ENCODE results near the gene MUC4.
"Not testable (repeated sequence)": the region's sequence is repeated elsewhere in the genome, so short reads cannot be mapped to it uniquely, and the experiment has no call there.

The MUC4 gene

GRCh38 chr3:195760345-195761122 is 51.2 kb downstream of the MUC4 start:
- no peak for DNase-seq (ENCODE audit: low spot score)

DNA sequence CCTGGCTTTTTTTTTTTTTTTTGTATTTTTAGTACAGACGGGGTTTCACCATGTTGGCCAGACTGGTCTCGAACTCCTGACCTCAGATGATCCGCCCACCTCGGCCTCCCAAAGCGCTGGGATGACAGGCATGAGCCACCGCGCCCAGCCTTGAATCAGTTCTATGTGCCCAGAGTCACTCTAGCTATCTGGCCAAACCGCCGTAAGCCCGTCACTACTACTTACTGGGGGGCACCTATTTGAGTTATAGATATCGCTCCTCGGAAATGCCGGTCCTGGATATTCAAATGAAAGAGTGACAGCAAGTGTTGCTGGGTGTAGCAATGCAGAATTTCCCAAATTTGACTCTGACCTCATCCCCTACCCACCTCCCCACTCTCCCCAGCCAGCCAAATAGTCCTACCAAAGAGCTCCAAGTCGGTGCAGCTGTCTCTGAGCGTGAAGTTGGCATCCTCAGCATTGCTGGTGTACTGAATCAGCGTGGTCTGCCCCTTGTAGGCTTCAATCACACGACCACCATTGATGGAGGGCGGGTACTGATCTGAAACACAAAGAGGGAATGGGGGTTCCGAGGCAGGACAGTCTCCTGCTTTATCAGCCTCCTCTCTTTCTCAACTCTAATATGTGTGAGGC is 52.9 kb downstream of the MUC4 start:
- no peak for DNase-seq (ENCODE audit: low spot score)

- no peak for DNase-seq (ENCODE audit: low spot score)
These were observed 53.9 kb downstream of the MUC4 start for GRCh38 chr3:195757827-195758226.

DNA sequence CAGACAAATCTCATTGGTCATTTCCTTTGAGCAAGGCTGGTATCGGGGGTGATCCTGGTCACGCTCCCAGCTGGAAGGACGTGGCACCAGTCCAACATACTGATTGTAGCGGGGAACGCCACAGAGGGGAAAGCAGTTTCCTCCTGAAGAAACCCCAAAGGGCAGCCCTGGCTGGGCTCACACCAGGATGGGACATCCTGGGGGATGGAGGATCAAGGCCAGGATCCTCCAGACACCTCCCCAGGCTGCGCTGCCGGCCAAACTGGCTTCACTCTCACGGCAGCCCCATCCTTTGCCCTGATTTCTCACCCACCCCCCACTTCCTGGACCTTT is 54.3 kb downstream of the MUC4 start:
- no peak for DNase-seq (ENCODE audit: low spot score)

GRCh38 chr3:195755791-195756676 is 55.7 kb downstream of the MUC4 start:
- DNase-seq (ENCODE audit: low spot score) = no peak

DNA sequence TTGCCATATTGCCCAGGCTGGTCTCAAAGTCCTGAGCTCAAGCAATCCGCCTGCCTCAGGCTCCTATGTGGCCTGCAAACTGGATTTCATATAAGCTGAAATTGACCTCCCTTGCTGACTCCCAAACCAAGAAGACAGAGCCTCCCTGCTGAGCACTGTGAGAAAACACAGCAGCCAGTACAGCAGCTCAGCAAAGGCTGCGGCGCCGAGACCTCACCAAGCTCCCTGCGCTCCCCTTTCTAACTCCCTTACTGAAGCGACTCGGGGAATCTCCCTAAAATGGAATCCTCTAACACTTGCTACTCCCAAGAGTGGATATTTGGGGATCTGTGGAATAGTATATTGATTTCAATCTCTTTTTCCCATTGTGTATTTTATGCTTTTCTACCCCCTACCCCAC is 56.3 kb downstream of the MUC4 start:
- DNase-seq (ENCODE audit: low spot score) = no peak

DNA sequence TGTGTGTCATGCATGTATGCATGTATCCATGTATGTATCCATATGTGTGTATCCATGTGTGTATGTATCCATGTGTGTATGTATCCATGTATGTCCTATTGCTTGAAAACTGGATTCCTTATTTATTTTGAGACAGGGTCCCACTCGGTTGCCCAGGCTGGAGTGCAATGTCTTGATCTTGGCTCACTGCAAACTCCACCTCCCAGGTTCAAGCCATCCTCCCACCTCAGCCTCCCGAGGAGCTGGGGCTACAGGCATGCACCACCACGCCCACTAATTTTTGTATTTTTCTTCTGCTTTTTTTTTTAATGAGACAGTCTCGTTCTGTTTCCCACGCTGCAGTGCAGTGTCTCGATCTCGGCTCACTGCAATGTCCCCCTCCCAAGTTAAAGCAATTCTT is 56.8 kb downstream of the MUC4 start:
- DNase-seq (ENCODE audit: low spot score) = no peak

DNA sequence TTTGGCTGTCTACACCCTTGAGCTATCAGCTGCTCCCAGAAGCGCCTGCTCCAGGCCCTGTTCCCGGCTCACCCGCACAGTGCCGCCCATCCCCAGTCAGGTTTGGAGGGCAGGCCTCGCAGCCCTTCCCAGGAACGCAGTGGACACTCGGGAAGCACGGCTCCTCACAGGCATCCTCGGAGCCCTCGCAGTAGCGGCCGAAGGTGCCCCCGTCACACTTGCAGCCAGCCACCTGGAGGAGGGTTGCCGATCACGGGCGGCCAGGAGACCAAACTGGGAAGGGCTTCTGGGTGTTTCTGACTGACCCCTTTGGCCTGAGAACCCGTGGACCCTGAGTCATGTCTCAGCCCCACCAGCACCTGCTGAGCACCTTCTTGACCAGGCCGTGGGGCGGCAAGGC is 57.6 kb downstream of the MUC4 start:
- no peak for DNase-seq (ENCODE audit: low spot score)

DNA sequence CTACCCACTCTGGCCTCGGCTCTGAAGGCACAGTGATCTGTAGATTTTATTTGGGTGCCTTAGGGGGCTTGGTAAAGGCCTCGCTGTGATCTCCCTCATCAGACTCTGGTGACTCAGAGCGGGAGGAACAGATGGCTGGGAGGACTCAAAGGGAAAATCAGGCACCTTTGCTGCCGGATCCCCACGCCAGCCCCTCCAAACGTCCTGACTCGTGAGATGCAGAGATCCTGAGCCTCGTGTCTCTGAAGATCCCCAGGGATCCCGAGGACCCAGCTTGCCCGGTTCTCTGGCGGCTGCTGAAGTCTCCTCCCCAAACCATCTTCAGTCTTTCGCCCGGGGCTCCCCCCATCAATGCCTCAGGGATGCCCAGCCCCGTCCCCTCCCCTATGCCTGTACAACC is 58.1 kb downstream of the MUC4 start:
- DNase-seq (ENCODE audit: low spot score) = no peak

GRCh38 chr3:195752546-195753331 is 59.0 kb downstream of the MUC4 start:
- DNase-seq (ENCODE audit: low spot score) = no peak

DNA sequence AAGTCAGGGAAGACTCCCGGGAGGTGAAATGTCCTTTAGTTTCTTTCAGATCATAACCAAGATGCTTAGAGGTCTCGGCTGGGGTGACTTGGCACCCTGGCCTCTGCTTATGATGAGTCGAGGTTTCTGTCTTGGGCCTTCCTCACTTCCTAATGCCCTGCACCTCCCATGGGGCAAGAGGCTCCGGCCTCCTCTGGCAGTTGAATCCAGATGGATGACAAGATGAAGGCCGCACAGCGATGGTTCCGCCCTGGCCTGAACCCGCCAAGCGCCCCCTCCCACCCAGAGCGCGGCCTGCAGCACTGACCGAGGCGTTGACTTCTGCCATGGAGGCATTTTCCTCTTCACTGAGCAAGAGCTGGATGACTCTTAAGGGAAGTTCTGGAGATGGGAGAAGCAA is 59.7 kb downstream of the MUC4 start:
- no peak for DNase-seq (ENCODE audit: low spot score)

- no peak for DNase-seq (ENCODE audit: low spot score)
These were observed 60.2 kb downstream of the MUC4 start for GRCh38 chr3:195751560-195751959.

DNA sequence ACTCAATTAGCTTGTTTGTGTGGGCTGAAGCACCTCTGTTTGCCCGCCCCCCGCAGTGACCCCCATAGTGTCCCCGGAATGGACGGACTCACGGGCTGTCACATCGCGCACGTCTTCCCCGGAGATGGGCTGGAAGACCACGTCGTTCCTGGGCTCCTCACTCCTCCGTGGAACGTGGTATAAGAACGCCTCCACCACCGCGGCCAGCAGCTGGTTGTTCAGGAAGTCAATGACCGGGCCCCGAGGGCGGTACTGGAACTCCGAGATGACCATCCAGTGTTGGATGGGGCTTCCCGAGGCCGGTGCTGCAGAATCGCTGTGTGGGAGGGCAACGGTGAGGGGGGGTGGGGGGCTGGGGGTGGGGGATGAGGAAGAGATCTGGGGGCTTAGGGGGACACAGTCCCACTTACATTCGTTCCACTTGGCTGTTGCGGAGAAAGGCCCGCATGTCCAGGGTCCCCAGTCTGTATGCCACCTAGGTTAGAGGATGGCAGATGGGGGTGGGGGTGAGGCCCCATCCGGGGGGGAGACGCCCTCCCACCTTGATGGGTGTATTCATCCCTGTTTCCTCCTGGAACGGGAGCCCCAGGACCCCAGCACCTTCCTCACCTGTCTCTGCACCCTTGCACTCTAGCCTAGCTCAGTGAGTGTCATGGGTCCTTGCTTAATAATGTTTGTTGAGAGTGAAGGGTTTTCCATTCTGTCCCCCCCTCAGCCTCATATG is 60.8 kb downstream of the MUC4 start:
- no peak for DNase-seq (ENCODE audit: low spot score)

DNA sequence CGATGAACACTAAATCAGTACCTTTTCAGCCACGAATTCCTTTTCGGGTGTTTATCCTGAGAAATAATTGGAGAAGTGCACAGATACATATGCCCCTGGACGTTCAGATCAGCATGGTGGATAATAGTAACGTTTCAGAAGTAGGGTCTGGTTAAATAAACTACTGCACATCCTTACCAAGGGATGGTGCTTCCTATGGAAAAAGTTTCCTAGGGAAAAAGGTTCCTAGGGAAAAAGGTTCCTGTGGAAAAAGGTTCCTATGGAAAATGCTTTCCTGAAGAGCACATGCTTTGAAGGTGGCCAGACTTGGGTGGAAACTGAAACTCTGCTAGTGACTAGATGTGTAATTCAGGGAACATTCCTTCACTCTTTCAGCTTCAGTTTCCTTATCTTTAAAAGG is 62.6 kb downstream of the MUC4 start:
- DNase-seq (ENCODE audit: low spot score) = not testable (repeated sequence)

DNA sequence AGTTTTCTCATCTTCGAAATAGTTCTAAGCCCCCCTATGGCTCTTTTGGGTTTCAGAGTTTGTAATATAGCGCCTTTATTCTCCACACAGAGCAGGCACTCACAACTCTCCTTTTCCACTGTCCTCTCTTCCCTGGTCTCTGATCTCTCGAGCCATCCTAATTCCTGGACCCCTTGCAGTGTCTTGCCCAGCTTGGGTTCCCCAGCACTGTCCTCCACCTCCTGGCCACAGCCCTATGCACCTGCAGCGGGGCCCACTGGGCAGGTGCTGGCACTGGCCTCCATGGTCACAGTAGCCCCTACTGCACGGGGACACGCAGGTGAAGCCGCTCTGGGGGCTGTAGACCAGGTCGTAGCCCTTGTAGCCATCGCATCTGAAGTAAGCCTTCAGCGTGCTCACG is 63.1 kb downstream of the MUC4 start:
- no peak for DNase-seq (ENCODE audit: low spot score)

DNA sequence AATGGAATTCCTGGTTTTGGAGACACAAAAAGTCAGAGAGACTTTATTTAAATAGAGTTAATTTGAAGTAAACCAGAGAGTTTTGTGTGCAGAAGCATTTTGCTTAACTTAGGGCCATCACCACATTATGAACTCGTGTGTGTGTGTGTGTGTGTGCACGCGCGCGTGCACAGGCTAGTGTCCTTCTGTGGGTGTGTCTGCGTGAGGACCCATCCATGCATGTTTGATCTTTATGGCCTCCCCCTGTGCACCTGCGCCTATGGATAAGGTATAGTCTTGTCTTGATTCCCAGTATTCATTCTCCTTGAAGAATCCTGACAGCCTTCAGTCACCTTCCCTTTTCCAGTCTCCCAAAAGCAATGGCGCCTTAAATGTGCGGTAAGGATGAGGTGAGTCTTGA is 65.0 kb downstream of the MUC4 start:
- no peak for DNase-seq (ENCODE audit: low spot score)

DNA sequence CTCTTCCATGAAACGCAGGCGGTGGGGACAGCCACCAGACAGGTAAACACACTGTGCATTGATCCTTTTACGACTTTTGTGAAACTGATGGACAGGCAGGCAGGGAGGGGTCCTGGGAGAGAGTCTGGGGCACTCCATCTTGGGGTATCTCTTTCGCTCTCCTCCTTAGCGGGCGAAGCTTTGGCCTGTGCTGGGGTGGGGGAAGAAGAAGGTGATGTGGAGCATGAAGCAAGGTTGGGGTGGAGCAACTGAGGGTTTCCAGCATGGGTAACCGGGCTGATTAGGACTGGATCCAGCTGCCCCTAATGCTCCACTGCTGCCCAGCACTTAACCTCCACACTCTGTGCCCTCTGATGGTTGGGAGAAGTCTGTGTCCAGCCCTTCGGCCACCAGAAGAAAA is 65.4 kb downstream of the MUC4 start:
- DNase-seq (ENCODE audit: low spot score) = no peak

GRCh38 chr3:195744437-195744836 is 67.3 kb downstream of the MUC4 start:
- DNase-seq (ENCODE audit: low spot score) = no peak

DNA sequence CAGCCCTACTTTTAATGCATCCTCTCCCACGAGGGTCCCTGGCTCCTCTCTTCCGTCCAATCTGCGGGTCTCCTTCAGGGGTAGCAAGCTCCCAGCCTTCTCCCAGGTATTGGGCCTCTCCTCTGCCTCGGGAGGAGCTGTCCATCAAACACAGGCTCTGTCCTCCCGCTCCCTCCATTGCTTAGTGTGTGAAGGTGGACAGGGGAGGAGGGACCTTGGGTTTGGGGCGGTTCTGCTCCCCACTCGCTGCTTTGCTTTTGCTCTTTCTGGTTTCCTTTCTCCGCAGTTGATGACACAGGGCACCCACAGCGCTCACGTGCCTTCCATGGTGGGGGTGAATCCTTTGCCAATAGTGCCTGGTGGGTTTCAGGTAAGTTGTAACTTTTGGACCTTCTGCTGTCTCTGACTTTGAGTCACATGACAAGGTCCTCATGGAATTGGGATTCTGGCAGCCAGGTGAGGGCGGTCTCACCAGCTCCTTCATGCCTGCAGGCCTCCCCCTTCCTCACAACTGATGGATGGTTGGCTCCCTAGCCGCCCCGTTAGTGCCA is 72.1 kb downstream of the MUC4 start:
- no peak for DNase-seq (ENCODE audit: low spot score)

DNA sequence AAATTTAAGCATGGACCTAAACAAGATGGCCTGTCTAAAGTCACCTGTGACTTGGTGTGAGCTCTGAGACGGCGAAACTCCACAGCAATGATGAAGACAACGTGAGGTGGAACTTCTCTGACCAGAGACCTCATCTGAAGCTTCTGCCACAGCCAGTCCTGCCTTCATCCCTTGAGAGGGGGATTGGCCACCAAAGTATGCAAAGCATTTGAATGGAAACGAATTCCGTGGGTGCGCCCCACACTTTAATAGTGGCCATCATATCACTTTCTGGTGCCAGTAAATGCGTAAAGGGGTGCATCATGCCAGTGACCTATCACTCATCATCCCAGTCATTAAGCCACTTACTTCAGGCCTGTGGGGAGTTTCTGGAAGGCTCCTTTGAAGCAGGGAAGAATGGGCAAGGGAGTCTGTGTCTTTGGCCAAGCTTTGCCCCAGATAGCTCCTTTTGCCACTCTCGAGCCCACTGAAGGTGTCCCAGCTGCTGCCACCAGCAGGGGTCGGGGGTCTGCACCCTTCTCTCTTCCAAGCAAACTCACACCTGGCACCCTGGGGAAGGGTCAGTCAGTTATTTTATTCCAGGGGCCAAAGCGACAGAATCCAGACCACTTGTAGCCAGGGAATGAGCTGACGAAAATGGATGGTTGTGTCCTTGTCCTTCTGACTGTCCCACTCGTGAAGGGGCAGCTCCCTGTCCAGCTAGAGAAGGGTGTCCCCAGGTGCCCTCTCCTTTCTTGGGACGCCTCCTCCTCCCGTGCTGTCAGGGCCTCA is 73.3 kb downstream of the MUC4 start:
- DNase-seq (ENCODE audit: low spot score) = no peak

Measured in ecto neural progenitor cell (in vitro differentiated cells).